Keratinocyte (primary cell): ENCODE results near the gene TAOK1. TPM values are rescaled to one million over a fixed set of nuclear protein-coding genes. Genes with fewer than 3 reads are reported as not detected.

ENCODE experiments used
- DNase-seq: peaks from one replicate; pipeline ENCODE4 v3.0.0-alpha.2; 2011; ENCODE audit warnings: low read depth, missing footprints, low spot score
- FAIRE-seq: peaks from 2 replicates; lab custom pipeline; 2011; peaks lifted over from hg19 to GRCh38; lab: Jason Lieb, UNC
- H2AFZ ChIP-seq: 2 replicates; pipeline ENCODE4 v1.6.0; 2012; ENCODE audit warnings: low read length, control low read depth, inconsistent platforms; ENCODE audit not compliant: control insufficient read depth
- H3K27ac ChIP-seq: 2 replicates; pipeline ENCODE4 v1.5.1; 2011; ENCODE audit warnings: low read length; ENCODE audit not compliant: control insufficient read depth, insufficient read depth
- H3K27me3 ChIP-seq: 3 replicates; pipeline ENCODE4 v1.6.0; 2011; ENCODE audit warnings: low read length; ENCODE audit not compliant: control insufficient read depth, insufficient read depth; ENCODE audit errors: extremely low read depth
- H3K36me3 ChIP-seq, 2 experiments: 2 replicates in 1 of 2; 3 replicates in 1 of 2; pipeline ENCODE4 v1.5.1; 2011; ENCODE audit warnings: low read length in 2 of 2, mild to moderate bottlenecking in 1 of 2; ENCODE audit not compliant: control insufficient read depth in 2 of 2, insufficient read depth in 2 of 2; ENCODE audit errors: extremely low read depth in 1 of 2
- H3K4me1 ChIP-seq: 3 replicates; pipeline ENCODE4 v1.5.1; 2011; ENCODE audit warnings: low read length; ENCODE audit not compliant: control insufficient read depth, insufficient read depth; ENCODE audit errors: extremely low read depth
- H3K4me2 ChIP-seq: 3 replicates; pipeline ENCODE4 v1.6.0; 2011; ENCODE audit warnings: low read depth, low read length; ENCODE audit not compliant: control insufficient read depth, insufficient read depth; ENCODE audit errors: extremely low read depth
- H3K4me3 ChIP-seq, 3 experiments: fragments of 200-600 bp in 1 of 3; sonication (generic) in 1 of 3; 2 replicates in 2 of 3; 3 replicates in 1 of 3; pipeline ENCODE4 v1.5.1; 2011 to 2016; ENCODE audit warnings: low read length in 3 of 3, mild to moderate bottlenecking in 3 of 3, control low read depth in 2 of 3, inconsistent platforms in 1 of 3, low read depth in 1 of 3, mixed read lengths in 1 of 3, mixed run types in 1 of 3, moderate library complexity in 1 of 3; ENCODE audit not compliant: control insufficient read depth in 2 of 3, insufficient read depth in 2 of 3; ENCODE audit errors: extremely low read depth in 1 of 3
- H3K79me2 ChIP-seq: 2 replicates; pipeline ENCODE4 v1.6.0; 2012; ENCODE audit warnings: low read length; ENCODE audit not compliant: control insufficient read depth, insufficient read depth
- H3K9ac ChIP-seq: 3 replicates; pipeline ENCODE4 v1.6.0; 2011; ENCODE audit warnings: low read length; ENCODE audit not compliant: control insufficient read depth, insufficient read depth; ENCODE audit errors: extremely low read depth
- H3K9me1 ChIP-seq: 3 replicates; pipeline ENCODE4 v1.6.0; 2011; ENCODE audit warnings: low read length; ENCODE audit not compliant: control insufficient read depth, insufficient read depth; ENCODE audit errors: extremely low read depth
- H3K9me3 ChIP-seq: 2 replicates; pipeline ENCODE4 v1.5.1; 2012; ENCODE audit warnings: low read depth, low read length; ENCODE audit not compliant: control insufficient read depth
- H4K20me1 ChIP-seq: 3 replicates; pipeline ENCODE4 v1.6.0; 2011; ENCODE audit warnings: low read length; ENCODE audit not compliant: control insufficient read depth, insufficient read depth; ENCODE audit errors: extremely low read depth
- EZH2 ChIP-seq: IDR thresholded peaks from one replicate; pipeline ENCODE4 v1.6.1; 2012; ENCODE audit warnings: inconsistent platforms, mild to moderate bottlenecking, low read length, moderate library complexity
- dilution Hi-C: fragments of 300-500 bp; cut with MboI; formaldehyde crosslinking; loops from one replicate; pipeline ENCODE4 v1.7.0; 2020; ENCODE audit warnings: low sequenced_read_pairs; ENCODE audit not compliant: extremely low pct_ligation_motif_present
- polyA plus RNA-seq, 5 experiments: library from polyadenylated mRNA; depleted of rRNA in 3 of 5; stranded (reverse) in 3 of 5; stranded (forward) in 1 of 5; unstranded in 1 of 5; fragments of >200 nt; gene quantifications; 1 replicate in 1 of 5; 2 replicates in 3 of 5; 3 replicates in 1 of 5; pipeline versions ENCODE4 v1.2.1 to v1.2.3, GENCODE V29; 2011 to 2012; ENCODE audit warnings: missing spikeins in 2 of 5, low read depth in 1 of 5, low replicate concordance in 1 of 5
- TF ChIP-seq, protein P1 (sequence below), 3 experiments: IDR thresholded peaks in 1 of 3; conservative IDR thresholded peaks in 1 of 3; optimal IDR thresholded peaks in 1 of 3; 2 replicates in 2 of 3; 3 replicates in 1 of 3; pipeline versions ENCODE3 to v1.5.1; 2011; ENCODE audit warnings: low read length in 3 of 3, mild to moderate bottlenecking in 3 of 3, moderate library complexity in 2 of 3, control low read depth in 1 of 3, inconsistent platforms in 1 of 3; ENCODE audit not compliant: insufficient read depth in 2 of 3; ENCODE audit errors: extremely low read depth in 1 of 3

TAOK1 gene
- polyA plus RNA-seq, 1 donor (not counting 4 experiments of a cell fraction or from before 2014, with no cell fraction given): 26.7 TPM

DNA sequence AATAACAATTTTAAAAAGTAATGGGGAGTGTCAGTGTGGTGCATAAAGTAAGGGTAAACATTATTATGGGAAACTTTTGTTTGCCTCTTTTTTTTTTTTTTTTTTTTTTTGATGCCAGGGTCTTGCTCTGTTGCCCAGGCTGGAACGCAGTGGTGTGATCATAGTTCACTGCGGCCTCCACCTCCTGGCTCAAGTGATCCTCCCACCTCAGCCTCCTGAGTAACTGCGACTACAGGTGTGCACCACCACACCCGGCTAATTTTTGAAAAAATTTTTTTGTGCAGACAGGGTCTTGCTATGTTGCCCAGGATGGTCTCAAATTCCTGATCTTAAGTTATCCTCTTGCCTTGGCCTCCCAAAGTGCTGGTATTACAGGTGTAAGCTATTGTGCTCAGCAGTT is 10.7 kb downstream of the TAOK1 start:
- dilution Hi-C loops: no loop called here
- H4K20me1 ChIP-seq: peaks cover 4% of the 10 kb centered on the region
- H3K36me3 ChIP-seq: peaks cover 7 to 9% of the 10 kb centered on the region in 2 experiments
- no peak overlapping the region for H2AFZ ChIP-seq
- H3K79me2 ChIP-seq: peaks cover 96% of the 10 kb centered on the region
- no peak overlapping the region for H3K27ac ChIP-seq
- H3K9me1 ChIP-seq: no peaks in the 10 kb centered on the region
- no peaks in the 10 kb centered on the region for H3K27me3 ChIP-seq
- FAIRE-seq: no peak
- no peak overlapping the region for H3K9ac ChIP-seq
- DNase-seq: no peak
- no peak overlapping the region for H3K4me2 ChIP-seq
- H3K4me3 ChIP-seq: no peak overlapping the region
- no peaks in the 10 kb centered on the region for H3K4me1 ChIP-seq
- TF ChIP-seq, protein P1, sequence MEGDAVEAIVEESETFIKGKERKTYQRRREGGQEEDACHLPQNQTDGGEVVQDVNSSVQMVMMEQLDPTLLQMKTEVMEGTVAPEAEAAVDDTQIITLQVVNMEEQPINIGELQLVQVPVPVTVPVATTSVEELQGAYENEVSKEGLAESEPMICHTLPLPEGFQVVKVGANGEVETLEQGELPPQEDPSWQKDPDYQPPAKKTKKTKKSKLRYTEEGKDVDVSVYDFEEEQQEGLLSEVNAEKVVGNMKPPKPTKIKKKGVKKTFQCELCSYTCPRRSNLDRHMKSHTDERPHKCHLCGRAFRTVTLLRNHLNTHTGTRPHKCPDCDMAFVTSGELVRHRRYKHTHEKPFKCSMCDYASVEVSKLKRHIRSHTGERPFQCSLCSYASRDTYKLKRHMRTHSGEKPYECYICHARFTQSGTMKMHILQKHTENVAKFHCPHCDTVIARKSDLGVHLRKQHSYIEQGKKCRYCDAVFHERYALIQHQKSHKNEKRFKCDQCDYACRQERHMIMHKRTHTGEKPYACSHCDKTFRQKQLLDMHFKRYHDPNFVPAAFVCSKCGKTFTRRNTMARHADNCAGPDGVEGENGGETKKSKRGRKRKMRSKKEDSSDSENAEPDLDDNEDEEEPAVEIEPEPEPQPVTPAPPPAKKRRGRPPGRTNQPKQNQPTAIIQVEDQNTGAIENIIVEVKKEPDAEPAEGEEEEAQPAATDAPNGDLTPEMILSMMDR (optimal IDR thresholded peaks at IDR 0.05 in 1 of 3, IDR thresholded peaks at IDR 0.05 in 1 of 3, conservative IDR thresholded peaks at IDR 0.05 in 1 of 3; ENCODE audit: extremely low read depth in 1 of 3, insufficient read depth in 2 of 3, low read length in 3 of 3): no peak
- no peaks in the 10 kb centered on the region for H3K9me3 ChIP-seq

DNA sequence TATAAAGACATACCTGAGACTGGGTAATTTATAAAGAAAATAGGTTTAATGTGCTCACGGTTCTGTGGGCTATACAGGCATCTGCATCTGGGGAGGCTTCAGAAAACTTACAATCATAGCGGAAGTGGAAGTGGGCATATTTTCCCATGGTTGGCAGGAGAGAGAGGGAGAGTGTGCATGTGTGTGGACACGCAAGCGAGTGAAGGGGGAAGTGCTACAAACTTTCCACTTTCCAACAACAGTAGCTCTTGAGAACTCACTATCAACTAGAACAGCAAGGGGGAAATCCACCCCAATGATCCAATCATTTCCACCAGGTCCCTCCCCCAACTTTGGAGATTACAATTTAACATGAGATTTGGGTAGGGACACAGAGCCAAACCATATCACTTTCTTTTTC is 11.1 kb downstream of the TAOK1 start:
- Histone ChIP-seq H3K27me3 (no peaks in the 10 kb centered on the region), H3K9me3 (no peaks in the 10 kb centered on the region), H3K27ac (no peak overlapping the region), H2AFZ (no peak overlapping the region), H3K4me1 (no peaks in the 10 kb centered on the region), H4K20me1 (peaks cover 3% of the 10 kb centered on the region), H3K4me3 (no peak overlapping the region), H3K36me3 (peaks cover 7 to 9% of the 10 kb centered on the region in 2 experiments), H3K79me2 (peaks cover 96% of the 10 kb centered on the region), H3K9ac (no peak overlapping the region), H3K4me2 (no peak overlapping the region), H3K9me1 (no peaks in the 10 kb centered on the region)
- FAIRE-seq (no peak), DNase-seq (no peak)
- dilution Hi-C loops: no loop called here
- TF ChIP-seq, protein P1 (optimal IDR thresholded peaks at IDR 0.05 in 1 of 3, IDR thresholded peaks at IDR 0.05 in 1 of 3, conservative IDR thresholded peaks at IDR 0.05 in 1 of 3; ENCODE audit: extremely low read depth in 1 of 3, insufficient read depth in 2 of 3, low read length in 3 of 3): no peak
- TF ChIP-seq EZH2: no peak
